IMR-90 (cell line): ENCODE data around the gene CADM2. TPM values are rescaled to one million over a fixed set of nuclear protein-coding genes. Genes with fewer than 3 reads are reported as not detected.

Experiments
- ATAC-seq: fragments of 200-7000 bp; cut with Tn5 transposase; 2 replicates; pipeline ENCODE4 v1.9.1; 2020; ENCODE audit warnings: low read depth, mild to moderate bottlenecking, moderate library complexity
- BruUV-seq: library from RNA; stranded (reverse); fragments of 400-500 nt; replicated peaks from 2 replicates; lab custom pipeline; 2021; lab: Mats Ljungman, UMichigan
- CTCF ChIA-PET: fragments of 300-600 bp; formaldehyde crosslinking; extraction: SDS; loops from one replicate; lab custom pipeline; 2021; ENCODE audit warnings: antibody characterized with exemption; lab: Yijun Ruan, JAX
- POLR2A ChIA-PET: fragments of 300-600 bp; sonication (Branson Sonifier 250); formaldehyde crosslinking; loops from one replicate; lab custom pipeline; 2022; ENCODE audit warnings: antibody characterized with exemption; ENCODE audit not compliant: unreplicated experiment; lab: Charles Lee
- DNase-seq: peaks from one replicate; pipeline ENCODE4 v3.0.0; 2013
- H2AFZ ChIP-seq: replicated peaks from 2 replicates; pipeline ENCODE3; 2013; ENCODE audit warnings: low read length, mild to moderate bottlenecking; ENCODE audit not compliant: poor library complexity
- H2AK5ac ChIP-seq: 2 replicates; pipeline ENCODE4 v1.6.1; 2013; ENCODE audit warnings: low read depth, low read length, inconsistent platforms
- H2AK9ac ChIP-seq: replicated peaks from 2 replicates; pipeline ENCODE3; 2013; ENCODE audit warnings: mild to moderate bottlenecking, low read depth, low read length, moderate library complexity; ENCODE audit not compliant: poor library complexity
- H2BK120ac ChIP-seq: 2 replicates; pipeline ENCODE4 v1.6.1; 2013; ENCODE audit warnings: low read depth, low read length, inconsistent platforms
- H2BK15ac ChIP-seq: 3 replicates; pipeline ENCODE4 v1.6.1; 2013; ENCODE audit warnings: low read depth, low read length, inconsistent platforms
- H2BK20ac ChIP-seq: 2 replicates; pipeline ENCODE4 v1.6.1; 2013; ENCODE audit warnings: low read depth, mild to moderate bottlenecking, inconsistent platforms, low read length, moderate library complexity
- H2BK5ac ChIP-seq: 2 replicates; pipeline ENCODE4 v1.6.1; 2013; ENCODE audit warnings: mild to moderate bottlenecking, low read depth, low read length, inconsistent platforms; ENCODE audit not compliant: poor library complexity, severe bottlenecking
- H3K14ac ChIP-seq: replicated peaks from 2 replicates; pipeline ENCODE4 v1.6.1; 2013; ENCODE audit warnings: low read depth, low read length, inconsistent platforms
- H3K18ac ChIP-seq: 2 replicates; pipeline ENCODE4 v1.6.1; 2013; ENCODE audit warnings: low read depth, low read length, control low read depth
- H3K23ac ChIP-seq: 2 replicates; pipeline ENCODE4 v1.6.1; 2013; ENCODE audit warnings: low read depth, low read length, inconsistent platforms
- H3K27ac ChIP-seq: 2 replicates; pipeline ENCODE4 v1.5.1; 2013; ENCODE audit warnings: mild to moderate bottlenecking, control low read depth, low read length; ENCODE audit not compliant: insufficient read depth
- H3K27me3 ChIP-seq: 2 replicates; pipeline ENCODE4 v1.6.1; 2013; ENCODE audit warnings: low read length; ENCODE audit not compliant: control insufficient read depth, insufficient read depth
- H3K36me3 ChIP-seq: 2 replicates; pipeline ENCODE4 v1.6.1; 2013; ENCODE audit warnings: low read length, mixed read lengths; ENCODE audit not compliant: control insufficient read depth, insufficient read depth
- H3K4ac ChIP-seq: 2 replicates; pipeline ENCODE4 v1.6.1; 2013; ENCODE audit warnings: low read depth, low read length, inconsistent platforms
- H3K4me1 ChIP-seq: 2 replicates; pipeline ENCODE4 v1.6.1; 2013; ENCODE audit warnings: low read length, mixed read lengths; ENCODE audit not compliant: control insufficient read depth, insufficient read depth
- H3K4me2 ChIP-seq: 2 replicates; pipeline ENCODE4 v1.6.1; 2013; ENCODE audit warnings: low read depth, mild to moderate bottlenecking, control low read depth, low read length, moderate library complexity
- H3K4me3 ChIP-seq: 2 replicates; pipeline ENCODE4 v1.5.1; 2013; ENCODE audit warnings: low read depth, mild to moderate bottlenecking, control low read depth, low read length, moderate library complexity; ENCODE audit not compliant: insufficient read depth
- H3K56ac ChIP-seq: 2 replicates; pipeline ENCODE4 v1.6.1; 2013; ENCODE audit warnings: low read length, inconsistent platforms; ENCODE audit not compliant: insufficient read depth; ENCODE audit errors: extremely low read depth
- H3K79me1 ChIP-seq, 2 experiments: 2 replicates each; pipeline ENCODE4 v1.6.1; 2013; ENCODE audit warnings: low read length in 2 of 2, inconsistent platforms in 1 of 2, low read depth in 1 of 2
- H3K9ac ChIP-seq: 2 replicates; pipeline ENCODE4 v1.6.1; 2013; ENCODE audit warnings: low read depth, low read length, control low read depth
- H3K9me1 ChIP-seq: 2 replicates; pipeline ENCODE4 v1.6.1; 2013; ENCODE audit warnings: low read length, inconsistent platforms; ENCODE audit not compliant: insufficient read depth
- H3K9me3 ChIP-seq: 2 replicates; pipeline ENCODE4 v1.6.1; 2013; ENCODE audit warnings: low read length; ENCODE audit not compliant: control insufficient read depth, insufficient read depth
- H4K20me1 ChIP-seq: 2 replicates; pipeline ENCODE4 v1.6.1; 2013; ENCODE audit warnings: low read length, inconsistent platforms; ENCODE audit not compliant: insufficient read depth
- H4K5ac ChIP-seq: 2 replicates; pipeline ENCODE4 v1.6.1; 2013; ENCODE audit warnings: mild to moderate bottlenecking, low read depth, low read length, control low read depth
- H4K8ac ChIP-seq, 2 experiments: 2 replicates each; pipeline ENCODE4 v1.6.1; 2013; ENCODE audit warnings: low read depth in 2 of 2, low read length in 2 of 2, control low read depth in 1 of 2, inconsistent platforms in 1 of 2
- H4K91ac ChIP-seq: 2 replicates; pipeline ENCODE4 v1.6.1; 2013; ENCODE audit warnings: low read depth, low read length, inconsistent platforms; ENCODE audit not compliant: insufficient read depth
- BHLHE40 ChIP-seq: fragments of 150-350 bp; IDR thresholded peaks from 2 replicates; pipeline ENCODE4 v1.6.1; 2016; ENCODE audit warnings: mild to moderate bottlenecking, low read depth, low read length
- CEBPB ChIP-seq: IDR thresholded peaks from 2 replicates; pipeline ENCODE4 v1.6.1; 2012; ENCODE audit warnings: low read depth, low read length, improper control_type of control experiment
- CHD1 ChIP-seq: IDR thresholded peaks from 2 replicates; pipeline ENCODE4 v1.6.1; 2012; ENCODE audit warnings: low read depth, low read length, improper control_type of control experiment
- CTCF ChIP-seq: conservative IDR thresholded peaks from 2 replicates; pipeline ENCODE4 v1.5.1; 2012; ENCODE audit warnings: mild to moderate bottlenecking, low read depth, low read length, improper control_type of control experiment
- ELK1 ChIP-seq: fragments of 150-350 bp; IDR thresholded peaks from 2 replicates; pipeline ENCODE4 v1.6.1; 2016; ENCODE audit warnings: low read depth, mild to moderate bottlenecking, low read length, moderate library complexity, borderline replicate concordance
- FOS ChIP-seq: fragments of 150-350 bp; IDR thresholded peaks from 2 replicates; pipeline ENCODE4 v1.6.1; 2016; ENCODE audit warnings: low read depth, low read length
- MAFK ChIP-seq: IDR thresholded peaks from 2 replicates; pipeline ENCODE4 v1.6.1; 2012; ENCODE audit warnings: low read depth, low read length, improper control_type of control experiment
- MAZ ChIP-seq: IDR thresholded peaks from 2 replicates; pipeline ENCODE4 v1.6.1; 2012; ENCODE audit warnings: low read depth, mild to moderate bottlenecking, low read length, improper control_type of control experiment, moderate library complexity, borderline replicate concordance
- MXI1 ChIP-seq: IDR thresholded peaks from 2 replicates; pipeline ENCODE4 v1.6.1; 2012; ENCODE audit warnings: low read depth, mild to moderate bottlenecking, low read length, moderate library complexity, borderline replicate concordance
- NFE2L2 ChIP-seq: fragments of 150-350 bp; IDR thresholded peaks from 2 replicates; pipeline ENCODE4 v1.6.1; 2016; ENCODE audit warnings: low read depth, mild to moderate bottlenecking, low read length
- POLR2A ChIP-seq: IDR thresholded peaks from 2 replicates; pipeline ENCODE4 v1.6.1; 2012; ENCODE audit warnings: mild to moderate bottlenecking, low read depth, low read length
- RAD21 ChIP-seq: IDR thresholded peaks from 2 replicates; pipeline ENCODE4 v1.6.1; 2012; ENCODE audit warnings: low read length, improper control_type of control experiment
- RCOR1 ChIP-seq: IDR thresholded peaks from 2 replicates; pipeline ENCODE4 v1.6.1; 2012; ENCODE audit warnings: mild to moderate bottlenecking, low read length, improper control_type of control experiment; ENCODE audit not compliant: insufficient replicate concordance
- RFX5 ChIP-seq: IDR thresholded peaks from 2 replicates; pipeline ENCODE4 v1.8.0; 2012; ENCODE audit warnings: low read depth, mild to moderate bottlenecking, low read length, moderate library complexity
- SMC3 ChIP-seq: fragments of 150-350 bp; IDR thresholded peaks from 2 replicates; pipeline ENCODE4 v1.6.1; 2016; ENCODE audit warnings: low read depth, mild to moderate bottlenecking, antibody characterized with exemption, low read length, moderate library complexity
- USF2 ChIP-seq: fragments of 150-350 bp; IDR thresholded peaks from 2 replicates; pipeline ENCODE4 v1.6.1; 2017; ENCODE audit warnings: mild to moderate bottlenecking, antibody characterized with exemption, low read length, low read depth
- WGBS, 2 experiments: methylation state at CpG; one replicate each; pipeline versions ENCODE4 v1.1.5 to v1.1.7; 2013; ENCODE audit warnings: missing lambda C conversion rate in 2 of 2; ENCODE audit not compliant: insufficient read length in 1 of 2; ENCODE audit errors: extremely low coverage in 2 of 2; 5-methylcytosine and 5-hydroxymethylcytosine counted together
- dilution Hi-C: fragments of 300-500 bp; cut with HindIII; formaldehyde crosslinking; loops from one replicate; pipeline ENCODE4 v1.14.3; 2018; ENCODE audit warnings: low sequenced_read_pairs; ENCODE audit not compliant: unreplicated experiment
- in situ Hi-C: fragments of 300-500 bp; cut with MboI; formaldehyde crosslinking; loops from 3 replicates; pipeline ENCODE4 v1.14.3; 2019; ENCODE audit warnings: low sequenced_read_pairs, inconsistent platforms, mixed read lengths
- intact Hi-C: fragments of 100-400 bp; cut with micrococcal nuclease; formaldehyde crosslinking; loops from 2 replicates; pipeline ENCODE4 v1.10.0; 2022
- polyA plus RNA-seq, 3 experiments: library from polyadenylated mRNA; depleted of rRNA; stranded (reverse); fragments of >200 nt; gene quantifications; 2 replicates each; pipeline ENCODE4 v1.2.3, GENCODE V29; 2012; ENCODE audit warnings: low replicate concordance in 1 of 3
- total RNA-seq: library from RNA; depleted of rRNA; stranded (reverse); fragments of >200 nt; gene quantifications from 2 replicates; pipeline ENCODE4 v1.2.3, GENCODE V29; 2012

Gene CADM2
- total and polyA plus RNA-seq, 2 of the 4 experiments (the other 2 are of a cell fraction): not detected

GRCh38 chr3:85483986-85484385 is 525.2 kb downstream of the CADM2 start:
- dilution Hi-C loops: no loop called here
- no peak for TF ChIP-seq BHLHE40
- TF ChIP-seq MAZ: no peak
- TF ChIP-seq RCOR1: no peak
- no peak for TF ChIP-seq CTCF
- TF ChIP-seq MAFK: no peak
- no peak for TF ChIP-seq USF2
- no peak for TF ChIP-seq RAD21
- no peak for TF ChIP-seq RFX5
- TF ChIP-seq FOS: no peak
- no peak for TF ChIP-seq ELK1
- TF ChIP-seq CHD1: no peak
- no peak for TF ChIP-seq SMC3
- no peak for TF ChIP-seq NFE2L2
- TF ChIP-seq CEBPB: no peak
- TF ChIP-seq POLR2A: no peak
- TF ChIP-seq MXI1: no peak
- DNase-seq: no peak

More at GRCh38 chr3:85483986-85484385, 525.2 kb downstream of the CADM2 start:
- no peak overlapping the region for H3K18ac ChIP-seq
- H4K20me1 ChIP-seq: no peaks in the 10 kb centered on the region
- no peak overlapping the region for H4K8ac ChIP-seq
- no peak overlapping the region for H2BK20ac ChIP-seq
- no peak overlapping the region for H3K9ac ChIP-seq
- BruUV-seq: no TSS peak
- H3K27ac ChIP-seq: no peak overlapping the region
- no peak overlapping the region for H4K91ac ChIP-seq
- no peaks in the 10 kb centered on the region for H3K79me1 ChIP-seq
- no peak overlapping the region for H4K5ac ChIP-seq
- no peak overlapping the region for H2AK5ac ChIP-seq
- H3K4me3 ChIP-seq: no peak overlapping the region
- WGBS, 2 experiments: no CpG with 5 or more reads among the region's 1 CpG
- H3K4me2 ChIP-seq: no peak overlapping the region
- no peak overlapping the region for H2BK5ac ChIP-seq
- H3K23ac ChIP-seq: no peak overlapping the region
- H3K9me3 ChIP-seq: no peaks in the 10 kb centered on the region
- no peaks in the 10 kb centered on the region for H3K4me1 ChIP-seq
- H2AK9ac ChIP-seq: no peak overlapping the region
- ATAC-seq: no peak
- H3K27me3 ChIP-seq: no peaks in the 10 kb centered on the region
- intact Hi-C loops (no loop called here), in situ Hi-C loops (no loop called here)
- no peak overlapping the region for H2AFZ ChIP-seq
- H2BK15ac ChIP-seq: no peak overlapping the region
- CTCF ChIA-PET: no interaction called here
- H3K14ac ChIP-seq: no peak overlapping the region
- H3K56ac ChIP-seq: no peak overlapping the region
- no peaks in the 10 kb centered on the region for H3K36me3 ChIP-seq
- H3K9me1 ChIP-seq: no peaks in the 10 kb centered on the region
- POLR2A ChIA-PET: no interaction called here
- H2BK120ac ChIP-seq: no peak overlapping the region
- no peak overlapping the region for H3K4ac ChIP-seq
